ENCODE results near the gene SFMBT2.

SFMBT2 gene

DNA sequence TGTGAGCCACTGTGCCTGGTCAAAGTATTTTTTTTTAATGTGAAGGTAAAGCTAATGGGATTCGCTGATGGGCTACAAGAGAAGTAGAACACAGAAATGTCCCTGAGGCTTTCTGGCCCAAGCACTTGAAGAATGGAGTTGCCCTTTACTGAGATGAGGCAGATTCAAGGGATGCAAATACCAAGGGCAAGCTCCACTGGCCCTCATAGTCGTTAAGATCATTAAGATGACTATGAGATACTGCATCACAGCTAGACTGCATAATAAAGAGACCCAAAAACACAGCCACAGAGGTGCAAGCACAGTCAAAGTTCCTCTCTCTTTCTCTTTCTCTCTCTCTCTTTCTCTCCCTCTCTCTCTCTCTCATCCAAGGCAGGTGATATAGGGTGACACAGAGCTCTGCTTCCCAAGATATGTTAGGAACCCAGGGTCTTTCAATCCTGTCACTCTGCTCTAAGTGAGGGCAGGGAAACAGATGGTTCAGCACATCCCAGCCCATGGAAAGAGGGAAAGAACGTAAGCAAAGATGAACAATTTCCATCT is 117.4 kb downstream of the SFMBT2 start:
- no peak for DNase-seq

DNA sequence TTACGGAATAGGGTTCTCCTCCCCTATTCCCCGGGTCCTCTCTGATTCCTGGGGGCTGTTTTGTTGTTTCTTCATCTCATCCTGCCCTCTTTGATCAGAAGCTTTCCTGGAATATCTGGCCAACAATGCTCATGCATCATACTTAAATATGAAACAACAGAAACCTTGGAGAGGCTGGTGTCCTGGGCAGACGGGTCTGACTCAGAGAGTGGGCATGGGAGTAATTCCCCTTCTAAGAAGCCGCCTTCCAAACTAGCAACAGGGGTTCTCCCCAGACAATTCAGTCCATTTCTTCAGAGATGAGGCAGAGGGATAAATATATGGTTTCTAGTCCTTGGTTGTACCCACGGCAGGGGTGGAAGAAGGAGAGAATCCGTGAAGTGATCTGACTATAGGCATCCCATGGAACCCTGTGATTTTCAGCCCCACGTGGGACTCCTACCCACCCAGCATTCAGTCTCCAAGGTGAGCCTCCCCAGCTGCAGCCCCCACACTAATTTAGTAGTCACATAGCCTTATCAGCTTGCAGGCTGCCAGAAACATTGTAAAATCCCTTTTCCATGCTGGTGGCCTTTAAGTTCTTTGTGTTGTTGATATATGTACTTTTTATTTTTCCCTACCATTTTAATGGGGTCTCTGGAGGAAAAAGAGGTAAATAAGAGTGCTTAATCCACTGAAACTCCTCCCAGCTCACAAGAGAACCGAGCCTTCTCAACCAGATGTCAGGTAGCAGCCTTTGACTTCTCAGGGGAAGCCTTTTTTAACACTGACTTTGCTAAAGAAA is 119.2 kb downstream of the SFMBT2 start:
- no peak for DNase-seq

DNA sequence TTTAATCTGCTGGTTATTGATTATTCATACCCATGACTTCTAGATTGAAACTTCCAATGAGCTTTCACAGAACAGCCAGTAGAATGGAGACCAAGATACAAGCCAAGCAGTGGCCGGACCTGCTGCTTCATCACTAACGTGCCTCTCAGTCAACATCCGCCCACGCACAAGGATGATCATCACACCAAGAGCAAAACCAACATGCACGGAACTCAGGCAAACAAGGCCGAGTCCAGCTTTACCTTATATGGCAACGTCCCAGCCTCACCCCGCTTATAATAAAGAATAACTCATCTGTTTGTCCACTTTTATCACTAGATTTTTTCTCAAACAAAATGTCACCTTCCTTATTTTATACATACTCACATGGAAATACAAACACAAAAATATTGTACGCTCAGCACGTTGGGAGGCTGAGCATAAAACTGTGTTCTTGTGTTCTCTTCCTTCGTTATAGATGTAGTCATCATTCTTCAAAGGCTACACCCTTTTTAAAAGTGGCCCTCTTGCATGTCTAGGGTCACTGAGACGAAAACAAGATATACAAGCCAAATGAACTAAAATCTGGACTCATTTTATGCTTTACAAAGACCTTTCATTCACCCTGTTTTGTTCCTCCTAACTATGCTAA is 122.7 kb downstream of the SFMBT2 start:
- DNase-seq: no peak

DNA sequence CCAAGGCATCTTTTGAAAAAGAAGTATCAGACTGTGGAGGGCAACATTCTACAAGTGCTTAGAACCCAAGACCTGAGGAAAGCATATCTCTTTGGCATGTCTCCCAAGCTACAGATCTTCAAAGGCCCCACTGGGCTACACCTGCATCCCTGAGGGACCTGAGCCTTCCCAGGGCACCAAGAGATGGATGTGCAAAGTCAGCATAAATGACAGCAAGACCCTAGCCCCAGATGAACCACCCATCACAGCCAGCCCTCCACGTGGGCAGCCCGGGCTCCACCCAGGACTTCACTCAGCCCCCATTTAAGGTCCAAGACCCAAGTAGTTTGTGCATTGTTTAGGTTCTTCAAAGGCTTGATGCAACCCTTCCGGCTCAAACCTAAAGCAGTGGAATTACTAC is 123.5 kb downstream of the SFMBT2 start:
- DNase-seq: no peak

DNA sequence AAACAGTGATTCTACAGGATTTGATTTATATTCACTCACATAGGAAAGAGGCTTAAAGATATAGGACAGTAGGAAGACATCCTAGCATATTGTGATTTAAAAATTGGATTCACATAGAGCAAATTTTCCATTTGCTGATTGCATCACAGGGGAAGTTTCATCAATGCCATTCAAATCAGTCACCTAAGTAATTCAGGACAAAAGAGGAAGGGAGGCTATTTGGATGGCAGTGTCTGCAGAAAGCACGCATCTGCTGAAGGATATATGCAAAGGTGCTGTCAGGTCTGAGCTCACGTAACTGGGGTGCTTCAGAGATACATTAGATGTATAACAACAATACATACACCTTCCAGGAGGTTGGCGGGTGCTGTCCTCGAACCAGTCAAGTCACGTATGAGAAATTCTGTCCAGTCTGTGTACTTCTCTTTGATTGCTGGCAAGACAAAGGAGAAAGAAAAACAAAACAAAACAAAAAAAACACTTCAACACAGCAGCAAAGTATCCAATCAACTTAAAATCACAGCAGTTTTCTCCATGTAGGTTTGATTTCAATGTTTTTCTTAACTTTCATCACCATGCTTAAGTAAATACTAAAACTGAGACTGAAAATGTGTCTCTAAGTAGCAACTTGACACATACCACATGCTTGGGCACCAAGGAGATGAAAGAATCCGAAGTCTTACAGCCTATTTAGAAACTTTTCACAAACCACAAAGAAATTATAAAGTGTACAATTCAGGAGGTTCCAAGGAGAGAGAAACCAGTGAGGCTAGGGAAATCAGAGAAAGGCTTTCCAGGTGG is 125.1 kb downstream of the SFMBT2 start:
- DNase-seq: no peak

DNA sequence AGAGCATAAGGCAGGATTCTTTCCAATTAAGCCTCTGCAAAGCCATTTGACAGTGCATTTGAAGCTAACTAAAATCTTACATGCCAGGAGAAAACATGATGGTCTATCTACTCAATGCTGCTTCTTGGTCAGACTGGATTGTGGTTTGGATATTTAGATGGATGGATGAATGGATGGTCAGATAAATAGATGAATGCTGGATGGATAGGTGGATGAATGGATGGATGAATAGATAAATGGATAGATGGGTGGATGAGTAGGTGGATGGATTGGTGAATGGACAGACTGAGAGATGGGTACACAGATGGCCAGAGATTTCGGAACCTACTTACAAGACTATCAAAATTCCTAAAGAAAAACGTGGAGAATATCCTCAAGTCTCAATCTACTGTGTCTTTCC is 127.6 kb downstream of the SFMBT2 start:
- no peak for DNase-seq

DNA sequence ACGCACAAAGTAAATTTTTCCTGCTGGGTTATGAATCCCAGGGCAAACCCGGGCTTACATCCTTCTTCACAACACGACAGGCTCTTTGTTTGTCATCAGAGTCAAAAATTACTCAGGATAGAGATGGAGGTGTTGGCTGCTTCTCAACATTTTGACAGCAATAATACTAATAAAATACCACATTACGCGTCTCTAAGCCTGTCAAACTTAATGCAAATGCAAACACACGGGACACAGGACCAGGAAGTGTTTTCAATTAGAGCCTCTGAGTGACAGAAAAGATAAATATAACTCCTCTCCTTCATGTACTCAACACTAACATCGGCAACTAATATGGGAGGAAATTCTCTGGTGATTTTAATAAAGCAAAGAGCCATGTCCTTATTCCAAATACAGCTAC is 128.4 kb downstream of the SFMBT2 start:
- no peak for DNase-seq

DNA sequence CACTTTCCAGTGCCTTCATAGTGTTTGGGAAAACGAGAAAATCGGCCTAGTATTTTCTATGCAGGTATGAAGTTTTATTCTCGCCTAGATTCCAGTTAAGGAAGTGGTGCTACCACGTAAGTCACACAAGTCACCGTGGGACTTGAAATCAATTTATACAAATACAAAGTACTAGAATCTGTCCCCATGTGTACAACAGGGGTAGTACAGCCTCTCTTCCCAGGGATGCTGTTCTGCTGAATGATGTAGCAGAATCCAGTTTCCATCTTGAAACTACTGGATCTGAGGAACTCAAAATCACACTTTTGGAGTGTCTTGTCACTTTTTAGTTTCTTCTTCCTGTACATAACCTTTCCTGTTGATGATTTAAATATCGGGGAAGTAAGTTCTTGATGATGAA is 129.4 kb downstream of the SFMBT2 start:
- DNase-seq: no peak

DNA sequence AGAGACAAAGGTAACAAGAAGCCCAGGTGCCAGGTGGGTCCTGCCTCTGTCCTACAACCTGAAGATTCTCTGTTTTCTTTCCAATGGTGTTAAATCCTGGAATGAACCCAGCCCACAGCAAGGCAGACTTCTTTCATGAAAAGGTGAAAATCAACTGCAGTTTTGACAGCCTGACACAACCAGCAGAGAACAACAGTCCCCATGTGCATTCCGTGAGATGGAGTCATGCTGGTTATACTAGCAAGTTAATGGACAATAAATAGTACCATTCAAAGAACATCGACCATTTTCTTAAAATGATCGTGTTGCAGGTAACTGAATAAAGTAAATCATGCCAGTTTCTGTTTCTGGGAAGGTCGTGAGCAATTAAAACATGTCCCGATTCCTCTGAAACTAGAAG is 131.5 kb downstream of the SFMBT2 start:
- no peak for DNase-seq

DNA sequence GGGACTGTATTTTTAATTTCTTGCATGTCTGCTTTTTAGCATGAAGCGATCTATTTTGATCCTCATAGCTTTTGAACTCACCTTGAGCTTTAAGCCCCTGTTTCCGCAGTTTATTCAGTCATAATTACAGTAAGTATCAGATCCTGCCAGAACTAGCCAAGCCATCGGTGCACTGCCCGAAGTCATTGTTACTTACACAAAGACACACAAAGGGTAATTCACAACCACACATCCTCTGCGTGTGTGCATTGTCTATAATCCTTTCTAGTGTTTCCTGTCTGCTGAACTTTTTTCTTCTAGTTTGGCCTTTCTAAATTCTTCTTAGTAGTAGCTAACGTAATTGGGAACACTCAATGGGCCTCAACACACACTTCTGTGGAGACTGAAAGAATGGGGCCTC is 133.0 kb downstream of the SFMBT2 start:
- DNase-seq: no peak

DNA sequence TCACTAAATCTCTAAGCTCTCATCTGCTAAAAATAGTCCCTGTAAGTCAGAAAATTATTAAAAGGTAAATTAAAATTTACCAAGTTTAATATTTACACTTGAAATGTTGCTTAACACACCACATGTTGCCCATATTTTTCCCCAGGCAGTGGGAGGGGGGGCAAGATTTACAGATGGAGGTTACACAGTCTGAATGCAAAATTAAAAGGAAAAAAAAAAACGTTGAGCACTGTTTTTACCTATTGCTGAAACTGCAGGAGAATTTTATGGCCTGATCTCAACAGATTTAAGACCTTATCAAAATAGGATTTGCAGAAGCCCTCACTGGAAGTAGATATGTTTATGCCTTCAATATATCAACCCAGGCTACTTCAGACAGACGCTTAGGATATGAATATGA is 133.4 kb downstream of the SFMBT2 start:
- DNase-seq: no peak

DNA sequence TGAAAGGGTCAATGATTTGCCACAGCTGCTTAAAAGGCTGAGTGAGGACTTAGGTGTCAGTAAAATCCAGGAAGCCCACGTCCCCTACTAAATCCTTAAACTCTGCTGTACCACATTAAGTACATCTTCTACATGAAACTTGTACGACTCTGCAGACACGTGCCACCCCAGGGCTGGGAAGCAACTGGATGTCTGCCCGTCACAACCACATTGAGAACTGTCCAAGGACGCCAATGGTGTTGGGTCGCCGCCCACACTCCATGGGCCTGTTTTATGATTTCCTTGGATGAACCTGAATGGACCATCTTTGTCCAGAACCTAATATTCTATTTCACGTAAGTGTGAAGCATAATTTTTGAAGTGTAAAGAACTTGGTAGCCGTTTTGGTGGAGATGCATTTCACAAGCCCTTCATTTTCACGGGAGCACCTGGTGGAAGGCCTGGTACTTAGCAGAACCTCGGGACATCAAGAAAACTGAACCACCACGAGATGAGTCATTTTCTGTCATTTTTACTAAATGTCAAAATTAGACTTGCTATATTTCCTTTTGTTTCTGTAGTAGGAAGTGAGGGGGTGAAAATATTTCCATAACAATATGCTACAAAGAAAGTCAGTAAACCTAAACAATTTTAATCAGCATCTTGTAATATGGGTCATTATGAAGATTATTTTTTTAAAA is 134.9 kb downstream of the SFMBT2 start:
- DNase-seq: no peak

DNA sequence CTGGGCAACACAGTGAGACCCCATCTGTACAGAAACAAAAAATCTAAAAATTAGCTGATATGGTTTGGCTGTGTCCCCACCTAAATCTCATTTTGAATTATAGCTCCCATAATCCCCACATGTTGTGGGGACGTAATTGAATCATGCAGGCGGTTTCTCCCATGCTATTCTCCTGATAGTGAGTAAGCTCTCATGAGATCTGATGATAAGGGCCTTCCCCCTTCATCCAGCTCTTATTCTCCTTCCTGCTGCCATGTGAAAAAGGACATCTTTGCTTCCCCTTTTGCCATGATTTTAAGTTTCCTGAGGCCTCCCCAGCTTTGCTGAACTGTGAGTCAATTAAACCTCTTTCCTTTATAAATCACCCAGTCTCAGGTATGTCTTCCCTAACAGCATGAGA is 136.5 kb downstream of the SFMBT2 start:
- DNase-seq: no peak

DNA sequence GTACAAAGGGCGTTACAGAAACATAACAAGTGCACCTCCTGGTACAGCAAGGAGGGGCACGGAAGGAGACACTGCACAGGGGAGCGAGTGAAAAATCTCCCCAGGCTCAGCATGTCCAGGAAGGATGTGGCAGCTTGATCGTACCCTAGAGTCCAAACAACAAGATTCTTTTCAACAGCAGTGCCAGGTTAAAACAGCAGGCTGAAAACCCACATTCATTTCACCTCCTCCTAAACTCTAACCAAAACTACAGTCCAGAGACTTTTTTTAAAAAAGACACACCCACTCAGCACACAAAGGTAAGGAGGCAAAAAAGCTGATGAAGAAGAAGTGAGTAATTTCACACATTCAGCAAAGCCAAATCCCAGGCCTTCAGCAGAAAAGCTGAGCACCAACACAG is 138.8 kb downstream of the SFMBT2 start:
- peak; percentile 18 for DNase-seq

DNA sequence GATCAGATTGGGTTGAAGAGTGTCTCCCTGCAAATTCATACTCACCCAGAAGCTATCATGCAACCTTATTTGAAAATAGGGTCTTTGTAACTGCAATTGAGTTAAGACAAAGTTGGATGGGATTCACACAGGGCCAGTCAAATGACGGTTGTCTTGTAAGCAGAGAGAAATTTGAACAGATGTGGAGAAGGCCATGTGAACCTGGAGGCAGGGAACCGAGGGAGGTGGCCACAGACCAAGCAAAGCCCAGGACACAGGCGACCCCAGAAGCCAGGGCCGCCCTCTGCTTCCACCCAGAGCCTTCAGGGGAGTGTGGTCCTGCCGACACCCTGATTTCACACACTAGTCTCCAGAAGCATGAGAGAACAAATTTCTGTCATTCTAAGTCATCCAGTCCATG is 140.8 kb downstream of the SFMBT2 start:
- no peak for DNase-seq

DNA sequence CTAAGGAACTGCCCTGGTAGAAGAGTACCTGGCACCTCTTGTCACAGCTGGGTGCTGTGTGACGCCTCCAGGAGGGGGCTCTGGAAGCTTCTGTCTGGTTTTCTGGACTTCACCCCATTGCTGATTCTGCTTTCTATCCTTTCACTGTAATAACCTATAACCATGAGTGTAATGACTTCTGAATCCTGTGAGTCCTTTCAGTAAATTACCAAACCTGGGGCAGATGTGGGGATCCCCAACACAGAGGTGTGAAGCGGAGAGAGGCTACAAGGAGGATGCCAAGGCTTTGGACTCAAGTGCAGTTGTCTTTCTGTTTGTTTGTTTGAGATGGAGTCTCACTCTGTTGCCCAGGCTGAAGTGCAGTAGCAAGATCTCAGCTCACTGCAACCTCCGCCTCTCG is 143.7 kb downstream of the SFMBT2 start:
- DNase-seq: no peak

DNA sequence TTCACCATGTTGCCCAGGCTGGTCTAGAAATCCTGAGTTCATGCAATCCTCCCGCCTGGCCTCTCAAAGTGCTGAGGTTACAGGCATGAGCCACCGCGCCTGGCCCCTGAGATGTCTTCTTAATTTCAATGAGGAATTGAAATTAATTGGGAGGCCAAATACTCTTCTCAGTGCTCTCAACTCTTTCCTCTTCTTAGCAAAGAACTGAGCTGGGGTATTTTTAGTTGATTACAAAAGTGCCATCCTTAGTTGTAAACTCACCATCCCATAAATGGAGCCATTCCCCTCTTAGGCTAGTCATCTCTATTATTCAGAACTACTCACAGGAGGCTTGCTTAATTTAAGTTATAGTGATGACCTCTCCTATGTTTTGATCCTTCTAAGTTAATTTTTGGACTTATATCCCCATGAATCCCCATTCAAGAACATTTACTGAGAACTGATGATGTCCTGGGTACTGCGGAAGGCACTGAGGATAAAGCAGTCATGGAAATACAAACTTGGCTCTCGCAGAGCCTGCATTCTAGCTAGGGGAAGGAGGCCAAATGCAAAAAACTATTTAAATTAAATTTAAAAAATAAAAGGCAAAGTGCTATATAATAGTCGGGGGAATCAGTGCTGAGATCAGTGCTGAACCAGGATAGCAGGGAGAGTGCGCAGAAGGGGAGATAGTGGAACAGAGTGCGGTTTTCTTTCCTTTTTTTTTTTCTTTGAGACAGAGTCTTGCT is 145.3 kb downstream of the SFMBT2 start:
- no peak for DNase-seq

DNA sequence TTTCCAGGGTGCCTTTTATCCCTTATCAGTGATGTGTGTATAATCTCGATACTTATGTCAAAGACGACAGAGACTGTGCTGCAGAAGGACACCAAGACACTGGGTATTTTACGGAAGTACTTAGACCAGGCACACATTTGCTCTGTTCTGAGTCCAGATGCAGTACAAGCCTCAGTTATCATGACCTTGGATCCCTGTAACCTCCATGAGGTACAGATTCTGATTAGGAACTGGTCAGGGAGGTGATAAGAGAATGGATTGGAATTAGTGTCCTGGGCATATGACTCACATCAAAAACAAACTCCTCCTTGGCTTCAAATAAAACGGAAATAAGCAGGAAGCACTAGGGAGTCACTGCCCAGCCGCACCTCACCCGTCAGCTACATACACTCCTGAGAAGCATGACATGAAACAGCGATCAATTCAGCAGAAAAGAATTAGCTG is 146.5 kb downstream of the SFMBT2 start:
- no peak for DNase-seq

DNA sequence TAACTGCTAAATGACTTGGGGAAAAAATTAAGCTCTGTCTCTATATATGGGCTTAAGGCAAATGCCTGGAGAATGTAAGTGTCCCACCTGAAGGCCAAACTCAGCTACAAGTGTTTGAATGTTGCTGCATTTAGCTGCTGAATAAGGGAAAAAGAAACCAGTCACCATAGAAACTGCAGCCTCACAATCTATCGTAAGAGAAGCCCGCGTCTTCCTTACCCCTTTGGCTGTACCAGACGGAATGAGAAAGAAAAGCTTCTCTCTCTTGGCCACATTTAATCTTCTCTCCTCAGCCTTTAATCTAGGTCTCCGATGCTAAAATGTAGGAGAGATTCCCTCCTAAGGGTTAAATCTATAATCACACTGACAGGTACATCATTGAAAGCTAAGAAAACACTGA is 147.2 kb downstream of the SFMBT2 start:
- DNase-seq: no peak

DNA sequence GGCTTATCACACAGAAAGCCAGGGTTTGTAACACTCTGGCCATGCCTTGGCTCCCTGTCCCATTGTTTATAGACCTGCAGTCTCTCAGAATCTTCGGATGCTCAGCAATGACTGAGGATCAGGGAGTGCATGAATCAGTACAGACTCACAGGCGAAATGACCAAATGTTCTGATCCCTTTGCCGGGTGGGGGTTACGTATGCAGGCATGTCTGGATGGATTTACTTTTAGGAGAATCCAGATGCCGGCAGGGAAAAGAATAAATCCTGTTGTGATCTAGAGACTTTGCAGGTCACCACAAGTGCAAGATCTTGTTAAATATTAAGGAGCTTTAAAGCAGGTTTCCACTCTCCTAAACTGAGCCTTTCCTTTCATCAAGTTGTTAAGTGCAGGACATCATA is 149.5 kb downstream of the SFMBT2 start:
- no peak for DNase-seq

DNA sequence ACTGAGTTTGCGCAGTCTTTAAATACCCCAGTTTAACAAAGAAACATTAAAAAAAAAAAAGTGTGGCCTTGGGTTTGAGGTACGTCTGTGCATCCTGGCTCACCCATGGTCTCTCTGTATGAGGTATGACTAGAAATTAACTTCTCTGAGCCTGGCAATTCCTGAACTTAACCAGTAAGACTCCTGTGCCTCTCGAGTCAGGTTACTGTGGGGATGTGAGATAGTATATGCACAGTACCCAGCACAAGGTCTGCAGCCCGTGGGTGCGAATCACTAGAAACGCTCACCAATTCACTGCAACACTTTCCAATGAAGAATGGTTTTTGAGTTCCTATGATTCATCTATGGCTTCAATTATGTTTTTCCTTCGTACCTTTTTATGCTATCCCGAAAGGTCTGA is 149.9 kb downstream of the SFMBT2 start:
- no peak for DNase-seq

DNA sequence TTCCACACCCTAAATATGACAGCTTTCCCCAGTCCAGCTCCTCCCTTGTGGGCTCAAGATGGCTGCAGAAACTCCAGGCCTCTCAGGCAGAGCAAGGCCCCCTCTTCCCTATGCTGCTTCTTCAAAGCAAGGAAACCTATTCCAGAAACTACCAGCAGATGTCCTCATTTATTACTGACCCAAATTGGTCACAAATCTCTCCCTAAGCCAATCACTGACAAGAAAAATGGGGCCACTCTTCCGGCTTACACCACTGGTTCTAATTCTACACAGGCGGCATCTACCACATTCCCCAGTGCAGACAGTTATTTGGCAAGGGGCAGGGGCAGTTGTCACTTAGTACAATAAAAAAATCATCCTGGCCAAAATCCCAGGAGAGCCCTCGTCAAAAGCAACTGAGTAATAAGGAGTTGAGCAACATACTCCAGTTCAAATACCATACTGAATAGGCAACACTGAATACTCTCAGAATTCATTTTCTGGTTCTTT is 150.4 kb downstream of the SFMBT2 start:
- no peak for DNase-seq
